DOHH2 (cell line): ENCODE measurements around the gene TESK2.

Experiments
- H3F3A ChIP-seq: fragments of 200-600 bp; sonication (generic), shearing (Covaris generic); 2 replicates; pipeline ENCODE4 v1.6.0; 2016; ENCODE audit warnings: antibody characterized with exemption, mild to moderate bottlenecking; ENCODE audit not compliant: control insufficient read depth, insufficient read depth
- H3K27ac ChIP-seq: fragments of 200-600 bp; sonication (generic); 2 replicates; pipeline ENCODE4 v1.5.1; 2014; ENCODE audit warnings: low read depth, mild to moderate bottlenecking, low read length, moderate library complexity
- H3K27me3 ChIP-seq: fragments of 200-600 bp; sonication (generic); 2 replicates; pipeline ENCODE4 v1.6.1; 2014; ENCODE audit warnings: mild to moderate bottlenecking, low read length, mixed read lengths; ENCODE audit not compliant: control insufficient read depth
- H3K36me3 ChIP-seq: fragments of 200-600 bp; sonication (generic); 2 replicates; pipeline ENCODE4 v1.6.1; 2014; ENCODE audit warnings: mild to moderate bottlenecking, low read length, moderate library complexity, mixed read lengths; ENCODE audit not compliant: control insufficient read depth
- H3K4me1 ChIP-seq: fragments of 200-600 bp; sonication (generic); 2 replicates; pipeline ENCODE4 v1.6.1; 2014; ENCODE audit warnings: mild to moderate bottlenecking, low read length, mixed read lengths; ENCODE audit not compliant: control insufficient read depth
- H3K4me2 ChIP-seq: fragments of 200-600 bp; sonication (generic); 2 replicates; pipeline ENCODE4 v1.6.0; 2014; ENCODE audit warnings: mild to moderate bottlenecking, low read length, moderate library complexity
- H3K4me3 ChIP-seq: fragments of 200-600 bp; sonication (generic); 2 replicates; pipeline ENCODE4 v1.5.1; 2014; ENCODE audit warnings: mild to moderate bottlenecking, low read length, mixed read lengths
- H3K79me2 ChIP-seq: fragments of 200-600 bp; sonication (generic); 2 replicates; pipeline ENCODE4 v1.6.1; 2014; ENCODE audit warnings: mild to moderate bottlenecking, low read length, mixed read lengths; ENCODE audit not compliant: control insufficient read depth
- H3K9me2 ChIP-seq: fragments of 200-600 bp; sonication (generic); replicated peaks from 2 replicates; pipeline ENCODE4 v1.6.1; 2014; ENCODE audit warnings: mild to moderate bottlenecking, low read length, mixed read lengths; ENCODE audit not compliant: control insufficient read depth
- H3K9me3 ChIP-seq: fragments of 200-600 bp; sonication (generic); 2 replicates; pipeline ENCODE4 v1.6.1; 2014; ENCODE audit warnings: antibody characterized with exemption, low read length, mixed read lengths; ENCODE audit not compliant: control insufficient read depth, insufficient read depth
- H4K20me1 ChIP-seq: fragments of 200-600 bp; sonication (generic); 2 replicates; pipeline ENCODE4 v1.6.0; 2014; ENCODE audit warnings: low read depth, mild to moderate bottlenecking, antibody characterized with exemption, low read length, moderate library complexity; ENCODE audit not compliant: control insufficient read depth, insufficient read depth
- CTCF ChIP-seq: fragments of 200-600 bp; sonication (generic); IDR thresholded peaks from one replicate; pipeline ENCODE4 v1.5.1; 2014; ENCODE audit warnings: antibody characterized with exemption, mild to moderate bottlenecking, low read depth, low read length; ENCODE audit not compliant: poor library complexity, severe bottlenecking
- EZH2phosphoT487 ChIP-seq: fragments of 200-600 bp; sonication (generic); IDR thresholded peaks from 2 replicates; pipeline ENCODE4 v1.6.1; 2017; ENCODE audit warnings: borderline replicate concordance, mild to moderate bottlenecking, antibody characterized with exemption, low read length, moderate library complexity, mixed read lengths

The TESK2 gene

GRCh38 chr1:45456531-45456930 is 34.4 kb downstream of the TESK2 start:
- no peaks in the 10 kb centered on the region for H3K9me2 ChIP-seq
- H3K27ac ChIP-seq: no peak overlapping the region
- no peaks in the 10 kb centered on the region for H3K27me3 ChIP-seq
- no peaks in the 10 kb centered on the region for H3K9me3 ChIP-seq
- H3K79me2 ChIP-seq: no peaks in the 10 kb centered on the region
- no peak overlapping the region for H3K4me3 ChIP-seq
- no peaks in the 10 kb centered on the region for H3K36me3 ChIP-seq
- H3K4me2 ChIP-seq: no peak overlapping the region
- H3F3A ChIP-seq: no peaks in the 10 kb centered on the region
- TF ChIP-seq EZH2phosphoT487 (no peak), CTCF (no peak)
- H3K4me1 ChIP-seq: no peaks in the 10 kb centered on the region
- H4K20me1 ChIP-seq: no peaks in the 10 kb centered on the region

DNA sequence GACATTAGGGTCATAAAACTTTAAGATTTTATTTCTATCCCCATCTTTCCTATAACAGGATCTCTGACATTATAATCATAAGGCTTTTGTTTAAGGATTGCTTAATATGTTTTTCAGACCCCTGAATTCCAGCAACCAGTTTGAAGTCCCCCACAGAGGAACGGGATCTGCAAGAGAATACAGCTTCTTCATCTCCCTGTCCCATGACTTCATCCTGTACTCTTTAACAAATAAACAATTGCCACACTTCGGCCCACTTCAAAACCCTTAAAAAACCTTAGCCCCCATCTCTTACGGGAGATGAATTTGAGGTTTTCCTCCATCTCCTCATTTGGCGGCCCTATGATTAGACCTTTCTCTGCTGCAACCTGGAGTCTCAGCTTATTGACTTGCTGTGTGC is 35.8 kb downstream of the TESK2 start:
- Histone ChIP-seq H3K27ac (no peak overlapping the region), H3K4me1 (no peaks in the 10 kb centered on the region), H3F3A (no peaks in the 10 kb centered on the region), H3K9me2 (no peaks in the 10 kb centered on the region), H3K4me3 (no peak overlapping the region), H3K36me3 (no peaks in the 10 kb centered on the region), H4K20me1 (no peaks in the 10 kb centered on the region), H3K9me3 (no peaks in the 10 kb centered on the region), H3K79me2 (no peaks in the 10 kb centered on the region), H3K4me2 (no peak overlapping the region), H3K27me3 (no peaks in the 10 kb centered on the region)
- TF ChIP-seq EZH2phosphoT487 (no peak), CTCF (no peak)

- no peak for TF ChIP-seq EZH2phosphoT487
- TF ChIP-seq CTCF: no peak
- H3K4me3 ChIP-seq: no peak overlapping the region
- H3F3A ChIP-seq: no peaks in the 10 kb centered on the region
- H3K9me3 ChIP-seq: no peaks in the 10 kb centered on the region
- H4K20me1 ChIP-seq: no peaks in the 10 kb centered on the region
- H3K9me2 ChIP-seq: no peaks in the 10 kb centered on the region
- no peaks in the 10 kb centered on the region for H3K36me3 ChIP-seq
- no peaks in the 10 kb centered on the region for H3K79me2 ChIP-seq
- no peaks in the 10 kb centered on the region for H3K4me1 ChIP-seq
- no peak overlapping the region for H3K4me2 ChIP-seq
- H3K27me3 ChIP-seq: no peaks in the 10 kb centered on the region
- H3K27ac ChIP-seq: no peak overlapping the region
These were observed 36.5 kb downstream of the TESK2 start for GRCh38 chr1:45454464-45454863.

- Histone ChIP-seq H3K9me2 (no peaks in the 10 kb centered on the region), H3K27ac (no peak overlapping the region), H3K27me3 (no peaks in the 10 kb centered on the region)
These were observed 38.5 kb downstream of the TESK2 start for GRCh38 chr1:45452503-45452902.

More at GRCh38 chr1:45452503-45452902, 38.5 kb downstream of the TESK2 start:
- no peak for TF ChIP-seq CTCF
- TF ChIP-seq EZH2phosphoT487: no peak
- no peak overlapping the region for H3K4me2 ChIP-seq
- no peaks in the 10 kb centered on the region for H3K79me2 ChIP-seq
- no peaks in the 10 kb centered on the region for H4K20me1 ChIP-seq
- no peak overlapping the region for H3K4me3 ChIP-seq
- no peaks in the 10 kb centered on the region for H3K36me3 ChIP-seq
- no peaks in the 10 kb centered on the region for H3K4me1 ChIP-seq
- no peaks in the 10 kb centered on the region for H3F3A ChIP-seq
- H3K9me3 ChIP-seq: no peaks in the 10 kb centered on the region
